Fibroblast of villous mesenchyme (primary cell): ENCODE measurements around the gene ITSN2. TPM values are rescaled to one million over a fixed set of nuclear protein-coding genes. Genes with fewer than 3 reads are reported as not detected.

Experiments
- DNase-seq: peaks from one replicate; pipeline ENCODE4 v3.0.0-alpha.2; 2010; ENCODE audit warnings: low read depth
- H3K4me3 ChIP-seq: 2 replicates; pipeline ENCODE4 v1.5.1; 2011; ENCODE audit warnings: low read depth, mild to moderate bottlenecking, low read length
- CTCF ChIP-seq: IDR thresholded peaks from 2 replicates; pipeline ENCODE4 v1.5.1; 2012; ENCODE audit warnings: low read depth, mild to moderate bottlenecking, low read length; ENCODE audit not compliant: insufficient read depth
- total RNA-seq: library from RNA; depleted of rRNA; stranded (reverse); fragments of >200 nt; gene quantifications from 2 replicates; pipeline ENCODE4 v1.2.3, GENCODE V29; 2012

Gene ITSN2
- total RNA-seq, 1 donor, result 35.8 TPM

GRCh38 chr2:24353364-24353763 lies 7.0 kb downstream of the ITSN2 start:
- DNase-seq, result no peak
- H3K4me3 ChIP-seq, result no peak overlapping the region
- no peak for TF ChIP-seq CTCF

GRCh38 chr2:24352664-24353063 lies 7.7 kb downstream of the ITSN2 start:
- no peak for DNase-seq
- no peak overlapping the region for H3K4me3 ChIP-seq
- no peak for TF ChIP-seq CTCF

- no peak for TF ChIP-seq CTCF
- H3K4me3 ChIP-seq, result no peak overlapping the region
- DNase-seq, result no peak
Measured at GRCh38 chr2:24351981-24352380, 8.4 kb downstream of the ITSN2 start.

GRCh38 chr2:24351627-24351938 lies 8.8 kb downstream of the ITSN2 start:
- no peak for DNase-seq
- TF ChIP-seq CTCF, result no peak
- H3K4me3 ChIP-seq, result no peak overlapping the region

GRCh38 chr2:24350826-24351626 lies 9.3 kb downstream of the ITSN2 start:
- no peak for TF ChIP-seq CTCF
- no peak overlapping the region for H3K4me3 ChIP-seq

GRCh38 chr2:24349097-24349496 lies 11.2 kb downstream of the ITSN2 start:
- no peak for DNase-seq
- no peak for TF ChIP-seq CTCF
- H3K4me3 ChIP-seq, result no peak overlapping the region

More at GRCh38 chr2:24350826-24351626, 9.3 kb downstream of the ITSN2 start:
- no peak for DNase-seq

- no peak for DNase-seq
- TF ChIP-seq CTCF, result no peak
- H3K4me3 ChIP-seq, result no peak overlapping the region
Measured at GRCh38 chr2:24345937-24346336, 14.4 kb downstream of the ITSN2 start.
